Sigmoid colon (tissue), 3 donors: ENCODE measurements around the gene PLA1A.

Experiments used
- POLR2A ChIP-seq, 2 donors: fragments of 450-650 bp; IDR thresholded peaks; one replicate each; pipeline ENCODE4 v1.6.1; 2016; ENCODE audit warnings: antibody characterized with exemption in 2 of 2, mild to moderate bottlenecking in 2 of 2, moderate library complexity in 2 of 2
- TF ChIP-seq, protein P1 (sequence below), 4 experiments: fragments of 450-650 bp in 3 of 4; fragments of 200-600 bp in 1 of 4; IDR thresholded peaks; one replicate each; pipeline ENCODE4 v1.5.1; 2016 to 2019; ENCODE audit warnings: antibody characterized with exemption in 4 of 4, mild to moderate bottlenecking in 3 of 4, moderate library complexity in 2 of 4

DNA sequence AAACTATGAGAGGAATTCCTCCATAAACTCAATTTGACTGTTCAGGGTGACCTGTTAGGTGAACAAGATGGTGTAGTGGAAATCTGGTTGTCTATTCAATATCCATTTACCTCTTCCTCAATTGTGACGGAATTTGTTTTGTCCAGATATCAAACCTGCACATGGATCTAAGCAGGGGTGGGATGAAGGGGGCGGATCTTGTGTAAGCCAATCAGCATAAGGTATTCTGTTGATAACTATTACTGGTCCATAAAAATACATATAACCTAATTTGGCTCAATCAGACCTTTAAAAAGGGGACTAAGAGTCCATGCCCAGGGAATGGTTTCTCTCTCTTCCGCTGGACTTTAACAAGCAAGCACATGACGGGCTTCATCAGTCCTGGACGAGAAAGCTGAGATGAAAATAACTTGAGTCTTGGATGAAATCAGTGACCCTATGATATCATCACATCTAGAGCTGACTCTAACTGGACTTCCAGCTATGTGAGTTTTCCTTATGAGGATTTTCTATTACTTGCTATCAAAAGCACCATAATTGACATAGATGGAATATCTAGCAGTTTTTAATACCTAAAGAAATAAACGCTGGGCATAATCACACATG lies 68.4 kb downstream of the PLA1A start:
- TF ChIP-seq, protein P1, sequence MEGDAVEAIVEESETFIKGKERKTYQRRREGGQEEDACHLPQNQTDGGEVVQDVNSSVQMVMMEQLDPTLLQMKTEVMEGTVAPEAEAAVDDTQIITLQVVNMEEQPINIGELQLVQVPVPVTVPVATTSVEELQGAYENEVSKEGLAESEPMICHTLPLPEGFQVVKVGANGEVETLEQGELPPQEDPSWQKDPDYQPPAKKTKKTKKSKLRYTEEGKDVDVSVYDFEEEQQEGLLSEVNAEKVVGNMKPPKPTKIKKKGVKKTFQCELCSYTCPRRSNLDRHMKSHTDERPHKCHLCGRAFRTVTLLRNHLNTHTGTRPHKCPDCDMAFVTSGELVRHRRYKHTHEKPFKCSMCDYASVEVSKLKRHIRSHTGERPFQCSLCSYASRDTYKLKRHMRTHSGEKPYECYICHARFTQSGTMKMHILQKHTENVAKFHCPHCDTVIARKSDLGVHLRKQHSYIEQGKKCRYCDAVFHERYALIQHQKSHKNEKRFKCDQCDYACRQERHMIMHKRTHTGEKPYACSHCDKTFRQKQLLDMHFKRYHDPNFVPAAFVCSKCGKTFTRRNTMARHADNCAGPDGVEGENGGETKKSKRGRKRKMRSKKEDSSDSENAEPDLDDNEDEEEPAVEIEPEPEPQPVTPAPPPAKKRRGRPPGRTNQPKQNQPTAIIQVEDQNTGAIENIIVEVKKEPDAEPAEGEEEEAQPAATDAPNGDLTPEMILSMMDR (IDR thresholded peaks at IDR 0.05): no peak
- no peak for TF ChIP-seq POLR2A (IDR thresholded peaks at IDR 0.05)
